ENCODE results near the gene PROSER3.

DNA sequence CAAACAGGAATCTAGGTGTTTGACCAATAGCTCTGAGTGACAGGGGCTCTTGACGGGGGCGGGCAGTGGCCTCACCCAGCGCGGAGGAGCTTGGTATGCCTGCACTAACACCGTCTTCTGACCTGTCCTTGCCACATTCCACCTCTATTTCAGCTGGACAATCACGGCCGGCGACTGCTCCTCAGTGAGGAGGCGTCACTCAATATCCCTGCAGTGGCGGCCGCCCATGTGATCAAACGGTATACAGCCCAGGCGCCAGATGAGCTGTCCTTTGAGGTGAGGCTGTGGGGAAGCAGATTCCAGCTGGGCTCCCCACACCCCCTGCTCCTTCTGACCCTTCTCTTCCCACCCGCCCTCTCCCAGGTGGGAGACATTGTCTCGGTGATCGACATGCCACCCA, 22.1 kb downstream of the PROSER3 start:
- TF ChIP-seq, protein P1, sequence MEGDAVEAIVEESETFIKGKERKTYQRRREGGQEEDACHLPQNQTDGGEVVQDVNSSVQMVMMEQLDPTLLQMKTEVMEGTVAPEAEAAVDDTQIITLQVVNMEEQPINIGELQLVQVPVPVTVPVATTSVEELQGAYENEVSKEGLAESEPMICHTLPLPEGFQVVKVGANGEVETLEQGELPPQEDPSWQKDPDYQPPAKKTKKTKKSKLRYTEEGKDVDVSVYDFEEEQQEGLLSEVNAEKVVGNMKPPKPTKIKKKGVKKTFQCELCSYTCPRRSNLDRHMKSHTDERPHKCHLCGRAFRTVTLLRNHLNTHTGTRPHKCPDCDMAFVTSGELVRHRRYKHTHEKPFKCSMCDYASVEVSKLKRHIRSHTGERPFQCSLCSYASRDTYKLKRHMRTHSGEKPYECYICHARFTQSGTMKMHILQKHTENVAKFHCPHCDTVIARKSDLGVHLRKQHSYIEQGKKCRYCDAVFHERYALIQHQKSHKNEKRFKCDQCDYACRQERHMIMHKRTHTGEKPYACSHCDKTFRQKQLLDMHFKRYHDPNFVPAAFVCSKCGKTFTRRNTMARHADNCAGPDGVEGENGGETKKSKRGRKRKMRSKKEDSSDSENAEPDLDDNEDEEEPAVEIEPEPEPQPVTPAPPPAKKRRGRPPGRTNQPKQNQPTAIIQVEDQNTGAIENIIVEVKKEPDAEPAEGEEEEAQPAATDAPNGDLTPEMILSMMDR (IDR thresholded peaks at IDR 0.05): no peak
- TF ChIP-seq ZFX (IDR thresholded peaks at IDR 0.05; ENCODE audit: borderline replicate concordance): no peak
